ENCODE measurements around the gene TRIM42.

The TRIM42 gene

DNA sequence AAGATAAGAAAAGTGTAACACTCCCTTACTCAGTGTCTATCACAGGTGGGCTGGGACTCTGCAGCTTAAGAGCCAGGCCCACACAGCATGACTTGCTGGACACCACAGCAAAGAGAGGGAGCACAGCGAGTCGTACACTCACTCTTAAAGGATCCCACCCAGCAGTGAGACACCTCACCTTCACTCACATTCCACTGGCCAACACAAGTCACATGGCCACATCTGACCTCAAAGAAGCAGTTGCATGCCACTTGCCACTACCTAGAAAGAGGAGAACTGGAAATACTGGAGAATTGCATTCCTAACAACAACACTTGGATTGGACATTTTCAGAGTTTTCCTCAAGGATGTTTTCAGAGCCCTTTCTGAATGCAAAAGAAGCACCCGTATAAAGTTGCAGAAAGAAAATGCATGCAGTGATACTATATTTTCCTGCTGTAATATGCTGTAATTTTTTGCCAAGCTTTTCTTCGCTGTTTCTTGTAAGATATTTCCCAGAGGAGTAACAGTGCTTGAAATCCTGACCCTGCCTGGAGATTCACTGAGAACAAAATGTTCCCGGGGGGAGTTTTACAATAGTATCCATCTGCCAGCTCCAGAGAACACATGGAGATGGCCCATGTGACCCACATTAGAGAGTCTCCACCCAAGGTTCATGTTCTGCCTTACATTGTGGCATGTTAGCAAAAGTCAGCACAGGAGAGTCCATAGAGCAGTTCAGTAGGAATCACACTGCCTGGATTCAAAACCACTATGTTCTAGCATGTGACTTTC lies 42.2 kb downstream of the TRIM42 start:
- ATAC-seq, result no peak
- TF ChIP-seq TOX (CRISPR knock-in tag; IDR thresholded peaks at IDR 0.05; ENCODE audit: borderline replicate concordance) (no peak), CSDC2 (CRISPR knock-in tag; IDR thresholded peaks at IDR 0.05) (no peak), ZNF565 (CRISPR knock-in tag; conservative IDR thresholded peaks at IDR 0.05; ENCODE audit: low read depth) (no peak), ARNTL (CRISPR knock-in tag; IDR thresholded peaks at IDR 0.05; ENCODE audit: borderline replicate concordance, low read depth) (no peak), ISL1 (CRISPR knock-in tag; IDR thresholded peaks at IDR 0.05) (no peak), ZC3H10 (CRISPR knock-in tag; IDR thresholded peaks at IDR 0.05) (no peak), SNAI2 (CRISPR knock-in tag; IDR thresholded peaks at IDR 0.05) (no peak)
- TF ChIP-seq, protein P1, sequence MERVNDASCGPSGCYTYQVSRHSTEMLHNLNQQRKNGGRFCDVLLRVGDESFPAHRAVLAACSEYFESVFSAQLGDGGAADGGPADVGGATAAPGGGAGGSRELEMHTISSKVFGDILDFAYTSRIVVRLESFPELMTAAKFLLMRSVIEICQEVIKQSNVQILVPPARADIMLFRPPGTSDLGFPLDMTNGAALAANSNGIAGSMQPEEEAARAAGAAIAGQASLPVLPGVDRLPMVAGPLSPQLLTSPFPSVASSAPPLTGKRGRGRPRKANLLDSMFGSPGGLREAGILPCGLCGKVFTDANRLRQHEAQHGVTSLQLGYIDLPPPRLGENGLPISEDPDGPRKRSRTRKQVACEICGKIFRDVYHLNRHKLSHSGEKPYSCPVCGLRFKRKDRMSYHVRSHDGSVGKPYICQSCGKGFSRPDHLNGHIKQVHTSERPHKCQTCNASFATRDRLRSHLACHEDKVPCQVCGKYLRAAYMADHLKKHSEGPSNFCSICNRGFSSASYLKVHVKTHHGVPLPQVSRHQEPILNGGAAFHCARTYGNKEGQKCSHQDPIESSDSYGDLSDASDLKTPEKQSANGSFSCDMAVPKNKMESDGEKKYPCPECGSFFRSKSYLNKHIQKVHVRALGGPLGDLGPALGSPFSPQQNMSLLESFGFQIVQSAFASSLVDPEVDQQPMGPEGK (CRISPR knock-in tag; IDR thresholded peaks at IDR 0.05; ENCODE audit: borderline replicate concordance), result no peak
- TF ChIP-seq, protein P2, sequence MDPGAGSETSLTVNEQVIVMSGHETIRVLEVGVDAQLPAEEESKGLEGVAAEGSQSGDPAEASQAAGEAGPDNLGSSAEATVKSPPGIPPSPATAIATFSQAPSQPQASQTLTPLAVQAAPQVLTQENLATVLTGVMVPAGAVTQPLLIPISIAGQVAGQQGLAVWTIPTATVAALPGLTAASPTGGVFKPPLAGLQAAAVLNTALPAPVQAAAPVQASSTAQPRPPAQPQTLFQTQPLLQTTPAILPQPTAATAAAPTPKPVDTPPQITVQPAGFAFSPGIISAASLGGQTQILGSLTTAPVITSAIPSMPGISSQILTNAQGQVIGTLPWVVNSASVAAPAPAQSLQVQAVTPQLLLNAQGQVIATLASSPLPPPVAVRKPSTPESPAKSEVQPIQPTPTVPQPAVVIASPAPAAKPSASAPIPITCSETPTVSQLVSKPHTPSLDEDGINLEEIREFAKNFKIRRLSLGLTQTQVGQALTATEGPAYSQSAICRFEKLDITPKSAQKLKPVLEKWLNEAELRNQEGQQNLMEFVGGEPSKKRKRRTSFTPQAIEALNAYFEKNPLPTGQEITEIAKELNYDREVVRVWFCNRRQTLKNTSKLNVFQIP (CRISPR knock-in tag; IDR thresholded peaks at IDR 0.05; ENCODE audit: borderline replicate concordance, low read depth), result no peak
- TF ChIP-seq, protein P3, sequence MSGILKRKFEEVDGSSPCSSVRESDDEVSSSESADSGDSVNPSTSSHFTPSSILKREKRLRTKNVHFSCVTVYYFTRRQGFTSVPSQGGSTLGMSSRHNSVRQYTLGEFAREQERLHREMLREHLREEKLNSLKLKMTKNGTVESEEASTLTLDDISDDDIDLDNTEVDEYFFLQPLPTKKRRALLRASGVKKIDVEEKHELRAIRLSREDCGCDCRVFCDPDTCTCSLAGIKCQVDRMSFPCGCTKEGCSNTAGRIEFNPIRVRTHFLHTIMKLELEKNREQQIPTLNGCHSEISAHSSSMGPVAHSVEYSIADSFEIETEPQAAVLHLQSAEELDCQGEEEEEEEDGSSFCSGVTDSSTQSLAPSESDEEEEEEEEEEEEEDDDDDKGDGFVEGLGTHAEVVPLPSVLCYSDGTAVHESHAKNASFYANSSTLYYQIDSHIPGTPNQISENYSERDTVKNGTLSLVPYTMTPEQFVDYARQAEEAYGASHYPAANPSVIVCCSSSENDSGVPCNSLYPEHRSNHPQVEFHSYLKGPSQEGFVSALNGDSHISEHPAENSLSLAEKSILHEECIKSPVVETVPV (CRISPR knock-in tag; IDR thresholded peaks at IDR 0.05), result no peak

GRCh38 chr3:140723576-140723975 lies 45.7 kb downstream of the TRIM42 start:
- TF ChIP-seq BACH2 (CRISPR knock-in tag; IDR thresholded peaks at IDR 0.05; ENCODE audit: borderline replicate concordance) (no peak), TSHZ2 (CRISPR knock-in tag; IDR thresholded peaks at IDR 0.05) (no peak), ISL1 (CRISPR knock-in tag; IDR thresholded peaks at IDR 0.05) (no peak), ZC3H10 (CRISPR knock-in tag; IDR thresholded peaks at IDR 0.05) (no peak), CREB5 (CRISPR knock-in tag; IDR thresholded peaks at IDR 0.05; ENCODE audit: low read depth) (no peak), PPARA (CRISPR knock-in tag; IDR thresholded peaks at IDR 0.05; ENCODE audit: borderline replicate concordance) (no peak)
- TF ChIP-seq, protein P3 (CRISPR knock-in tag; IDR thresholded peaks at IDR 0.05), result no peak
- TF ChIP-seq, protein P2 (CRISPR knock-in tag; IDR thresholded peaks at IDR 0.05; ENCODE audit: borderline replicate concordance, low read depth), result no peak
- no peak for ATAC-seq

All from SK-N-SH treated with all-trans-retinoic acid at 6 μM for 48 hours (cell line).